H9 (cell line): ENCODE data around the gene ANO2. TPM values are rescaled to one million over a fixed set of nuclear protein-coding genes. Genes with fewer than 3 reads are reported as not detected.

ENCODE experiments used
- DNase-seq: peaks from one replicate; pipeline ENCODE4 v3.0.0-alpha.2; 2017
- H2AFZ ChIP-seq: one replicate; pipeline ENCODE4 v1.6.1; 2013; ENCODE audit warnings: mild to moderate bottlenecking, low read length, control low read depth, moderate library complexity
- H2AK5ac ChIP-seq: 2 replicates; pipeline ENCODE4 v1.6.1; 2013; ENCODE audit warnings: low read length, control low read depth, mixed read lengths; ENCODE audit not compliant: insufficient read length
- H2BK120ac ChIP-seq: one replicate; pipeline ENCODE4 v1.6.1; 2013; ENCODE audit warnings: low read depth, mild to moderate bottlenecking, low read length, control low read depth, inconsistent platforms; ENCODE audit not compliant: poor library complexity, severe bottlenecking
- H2BK12ac ChIP-seq: 2 replicates; pipeline ENCODE4 v1.6.1; 2013; ENCODE audit warnings: low read length, control low read depth, mixed read lengths, low read depth; ENCODE audit not compliant: insufficient read length
- H2BK15ac ChIP-seq: 2 replicates; pipeline ENCODE4 v1.6.1; 2013; ENCODE audit warnings: low read depth, low read length, control low read depth
- H2BK20ac ChIP-seq: one replicate; pipeline ENCODE4 v1.6.1; 2013; ENCODE audit warnings: low read depth, mild to moderate bottlenecking, low read length, control low read depth, inconsistent platforms; ENCODE audit not compliant: poor library complexity, severe bottlenecking
- H2BK5ac ChIP-seq: 2 replicates; pipeline ENCODE4 v1.6.1; 2013; ENCODE audit warnings: low read length, control low read depth, mixed read lengths; ENCODE audit not compliant: insufficient read length
- H3K14ac ChIP-seq: 2 replicates; pipeline ENCODE4 v1.6.1; 2013; ENCODE audit warnings: low read length, control low read depth; ENCODE audit not compliant: insufficient read depth
- H3K18ac ChIP-seq: 2 replicates; pipeline ENCODE4 v1.6.1; 2013; ENCODE audit warnings: low read depth, mild to moderate bottlenecking, mixed read lengths, low read length, control low read depth; ENCODE audit not compliant: insufficient read length
- H3K23ac ChIP-seq: 2 replicates; pipeline ENCODE4 v1.6.1; 2013; ENCODE audit warnings: low read length, control low read depth, mixed read lengths, low read depth; ENCODE audit not compliant: insufficient read length
- H3K23me2 ChIP-seq: 2 replicates; pipeline ENCODE4 v1.6.1; 2013; ENCODE audit warnings: low read depth, mild to moderate bottlenecking, mixed read lengths, low read length, control low read depth; ENCODE audit not compliant: insufficient read length, poor library complexity, severe bottlenecking
- H3K27ac ChIP-seq: 2 replicates; pipeline ENCODE4 v1.5.1; 2013; ENCODE audit warnings: low read length, control low read depth, mixed read lengths, low read depth; ENCODE audit not compliant: insufficient read length
- H3K27me3 ChIP-seq: 2 replicates; pipeline ENCODE4 v1.6.1; 2013; ENCODE audit warnings: low read length, control low read depth, inconsistent platforms; ENCODE audit not compliant: insufficient read depth
- H3K4ac ChIP-seq: 2 replicates; pipeline ENCODE4 v1.6.1; 2013; ENCODE audit warnings: low read depth, mild to moderate bottlenecking, control low read depth, inconsistent platforms, low read length, moderate library complexity
- H3K4me1 ChIP-seq: 2 replicates; pipeline ENCODE4 v1.6.1; 2013; ENCODE audit warnings: low read length, control low read depth, inconsistent platforms; ENCODE audit not compliant: insufficient read depth
- H3K4me2 ChIP-seq: 2 replicates; pipeline ENCODE4 v1.6.1; 2013; ENCODE audit warnings: low read length, control low read depth, mixed read lengths; ENCODE audit not compliant: insufficient read length, insufficient read depth
- H3K56ac ChIP-seq: 2 replicates; pipeline ENCODE4 v1.6.1; 2013; ENCODE audit warnings: low read depth, mild to moderate bottlenecking, mixed read lengths, low read length, control low read depth; ENCODE audit not compliant: insufficient read length
- H3K79me1 ChIP-seq: 2 replicates; pipeline ENCODE4 v1.6.1; 2013; ENCODE audit warnings: low read depth, mild to moderate bottlenecking, moderate library complexity, low read length, control low read depth, inconsistent platforms; ENCODE audit not compliant: insufficient read depth, poor library complexity, severe bottlenecking
- H3K79me2 ChIP-seq: 2 replicates; pipeline ENCODE4 v1.6.1; 2013; ENCODE audit warnings: low read length, control low read depth, inconsistent platforms; ENCODE audit not compliant: insufficient read depth
- H3K9ac ChIP-seq: 2 replicates; pipeline ENCODE4 v1.6.1; 2013; ENCODE audit warnings: low read length, control low read depth, mixed read lengths; ENCODE audit not compliant: insufficient read length; ENCODE audit errors: extremely low read depth
- H3K9me3 ChIP-seq: one replicate; pipeline ENCODE4 v1.6.1; 2013; ENCODE audit warnings: low read depth, low read length, inconsistent platforms; ENCODE audit not compliant: control insufficient read depth
- H3T11ph ChIP-seq: one replicate; pipeline ENCODE4 v1.6.1; 2013; ENCODE audit warnings: mild to moderate bottlenecking, low read length, control low read depth, inconsistent platforms
- H4K20me1 ChIP-seq: one replicate; pipeline ENCODE4 v1.6.1; 2013; ENCODE audit not compliant: control insufficient read depth, insufficient read length, insufficient read depth
- H4K5ac ChIP-seq: 2 replicates; pipeline ENCODE4 v1.6.1; 2013; ENCODE audit warnings: low read depth, mild to moderate bottlenecking, mixed read lengths, low read length, control low read depth; ENCODE audit not compliant: insufficient read length
- H4K8ac ChIP-seq: replicated peaks from 2 replicates; pipeline ENCODE4 v1.6.1; 2013; ENCODE audit warnings: low read length, control low read depth, mixed read lengths, low read depth; ENCODE audit not compliant: insufficient read length
- H4K91ac ChIP-seq: 2 replicates; pipeline ENCODE4 v1.6.1; 2013; ENCODE audit warnings: low read depth, mild to moderate bottlenecking, moderate library complexity, mixed read lengths, low read length, control low read depth; ENCODE audit not compliant: insufficient read length
- H3K27ac Mint-ChIP-seq, 3 experiments: 2 replicates in 2 of 3; 3 replicates in 1 of 3; pipeline ENCODE4 v1.8.0; 2020 to 2021; ENCODE audit warnings: mixed read lengths in 3 of 3, mild to moderate bottlenecking in 1 of 3, moderate library complexity in 1 of 3
- H3K27me3 Mint-ChIP-seq: 2 replicates; pipeline ENCODE4 v1.8.0; 2021; ENCODE audit warnings: low read depth, mild to moderate bottlenecking, moderate library complexity, mixed read lengths
- H3K36me3 Mint-ChIP-seq, 3 experiments: 2 replicates in 2 of 3; 3 replicates in 1 of 3; pipeline ENCODE4 v1.8.0; 2020 to 2021; ENCODE audit warnings: low read depth in 3 of 3, mixed read lengths in 3 of 3; ENCODE audit not compliant: insufficient read depth in 1 of 3
- H3K4me1 Mint-ChIP-seq, 2 experiments: 2 replicates each; pipeline ENCODE4 v1.8.0; 2020; ENCODE audit warnings: mixed read lengths in 2 of 2
- H3K4me3 Mint-ChIP-seq, 2 experiments: 2 replicates in 1 of 2; 3 replicates in 1 of 2; pipeline ENCODE4 v1.8.0; 2020 to 2021; ENCODE audit warnings: mild to moderate bottlenecking in 2 of 2, mixed read lengths in 2 of 2, moderate library complexity in 1 of 2
- H3K9me3 Mint-ChIP-seq, 2 experiments: 2 replicates in 1 of 2; 3 replicates in 1 of 2; pipeline ENCODE4 v1.8.0; 2020; ENCODE audit warnings: mild to moderate bottlenecking in 2 of 2, mixed read lengths in 2 of 2, moderate library complexity in 1 of 2
- CTCF ChIP-seq: fragments of 200-600 bp; sonication (generic); conservative IDR thresholded peaks from 3 replicates; pipeline ENCODE4 v1.8.0; 2021; ENCODE audit warnings: antibody characterized with exemption, mild to moderate bottlenecking
- WGBS: extraction: QIAGEN DNeasy Blood & Tissue Kit; methylation state at CpG from one replicate; pipeline ENCODE4 v1.1.7; 2013; ENCODE audit warnings: missing lambda C conversion rate, low lambda C conversion rate, mixed read lengths; ENCODE audit not compliant: insufficient read length; ENCODE audit errors: extremely low coverage; 5-methylcytosine and 5-hydroxymethylcytosine counted together
- total RNA-seq: library from RNA; stranded (reverse); gene quantifications from 2 replicates; pipeline ENCODE4 v1.2.1, GENCODE V29; 2021

The ANO2 gene
- total RNA-seq, 1 experiment from 2014 or later, result 3.8 TPM

- no peak overlapping the region for H3K4ac ChIP-seq
- no peaks in the 10 kb centered on the region for H3K9me3 Mint-ChIP-seq
- no peak overlapping the region for H4K91ac ChIP-seq
- H3K18ac ChIP-seq, result no peak overlapping the region
- H4K5ac ChIP-seq, result no peak overlapping the region
- no peak overlapping the region for H3K27ac Mint-ChIP-seq
- no peak for DNase-seq
- H2AFZ ChIP-seq, result no peak overlapping the region
- peaks cover 7% of the 10 kb centered on the region for H3K27me3 Mint-ChIP-seq
- H3K14ac ChIP-seq, result no peak overlapping the region
- H2AK5ac ChIP-seq, result no peak overlapping the region
- no peak overlapping the region for H2BK15ac ChIP-seq
- no peaks in the 10 kb centered on the region for H4K20me1 ChIP-seq
- H3K79me1 ChIP-seq, result no peaks in the 10 kb centered on the region
- no CpG with 5 or more reads among the region's 1 CpG for WGBS
- no peak overlapping the region for H3K27ac ChIP-seq
- H3K23ac ChIP-seq, result no peak overlapping the region
- H3K79me2 ChIP-seq, result no peaks in the 10 kb centered on the region
- H3K4me1 ChIP-seq, result no peaks in the 10 kb centered on the region; the same call in 1 of the 2 replicates
- peaks cover 0 to 3% (median 0%) of the 10 kb centered on the region in 3 experiments; a peak in 1 of 7 replicates for H3K36me3 Mint-ChIP-seq
- H2BK12ac ChIP-seq, result no peak overlapping the region
- no peaks in the 10 kb centered on the region for H3K23me2 ChIP-seq
- no peak overlapping the region for H4K8ac ChIP-seq
- no peak overlapping the region for H3K4me2 ChIP-seq
- peaks cover 16 to 18% of the 10 kb centered on the region in 2 experiments for H3K4me1 Mint-ChIP-seq
- H3K4me3 Mint-ChIP-seq, result no peak overlapping the region
- no peak overlapping the region for H3K9ac ChIP-seq
- H3K9me3 ChIP-seq, result no peaks in the 10 kb centered on the region
- H3K27me3 ChIP-seq, result no peaks in the 10 kb centered on the region
- no peak overlapping the region for H3K56ac ChIP-seq
- no peak overlapping the region for H3T11ph ChIP-seq
- H2BK120ac ChIP-seq, result no peak overlapping the region
- no peak overlapping the region for H2BK20ac ChIP-seq
- no peak for TF ChIP-seq CTCF
- no peak overlapping the region for H2BK5ac ChIP-seq
These were observed 352.0 kb downstream of the ANO2 start for GRCh38 chr12:5593086-5593485.
